Measurements from ENCODE around the gene PRR5. TPM values are rescaled to one million over a fixed set of nuclear protein-coding genes. Genes with fewer than 3 reads are reported as not detected.
"Not testable (repeated sequence)": the region's sequence is repeated elsewhere in the genome, so short reads cannot be mapped to it uniquely, and the experiment has no call there.

PRR5 gene
- 39.0 TPM for polyA plus RNA-seq (ENCODE audit: insufficient read length)

- DNase-seq, result peak; percentile 83
Observed at GRCh38 chr22:44701824-44702478, at the start of gene PRR5. TSS of gene PRR5 (plus strand) at chr22:44702204. CDS start at chr22:44702475, 271 bp downstream.

- DNase-seq, result not testable (repeated sequence)
Observed at GRCh38 chr22:44652866-44653265, 49.1 kb upstream of the PRR5 start.

GRCh38 chr22:44658311-44658953 lies 43.6 kb upstream of the PRR5 start:
- DNase-seq, result peak; percentile 67

GRCh38 chr22:44659140-44659539 lies 42.9 kb upstream of the PRR5 start:
- DNase-seq, result no peak

GRCh38 chr22:44660051-44660830 lies 41.8 kb upstream of the PRR5 start:
- DNase-seq, result no peak

- DNase-seq, result no peak
Observed at GRCh38 chr22:44661070-44661469, 40.9 kb upstream of the PRR5 start.

GRCh38 chr22:44661659-44662569 lies 40.1 kb upstream of the PRR5 start:
- DNase-seq, result no peak

GRCh38 chr22:44663256-44663999 lies 38.6 kb upstream of the PRR5 start:
- DNase-seq, result no peak

GRCh38 chr22:44664149-44664548 lies 37.9 kb upstream of the PRR5 start:
- DNase-seq, result no peak

- DNase-seq, result no peak
Observed at GRCh38 chr22:44665115-44665514, 36.9 kb upstream of the PRR5 start.

- DNase-seq, result no peak
Observed at GRCh38 chr22:44666207-44666585, 35.8 kb upstream of the PRR5 start.

- DNase-seq, result no peak
Observed at GRCh38 chr22:44667276-44667675, 34.7 kb upstream of the PRR5 start.

- DNase-seq, result no peak
Observed at GRCh38 chr22:44667829-44668189, 34.2 kb upstream of the PRR5 start.

- DNase-seq, result peak; percentile 51
Observed at GRCh38 chr22:44668190-44668885, 33.7 kb upstream of the PRR5 start.

GRCh38 chr22:44668886-44669521 lies 33.0 kb upstream of the PRR5 start:
- DNase-seq, result no peak

GRCh38 chr22:44669561-44669976 lies 32.4 kb upstream of the PRR5 start:
- DNase-seq, result no peak

GRCh38 chr22:44670220-44670988 lies 31.6 kb upstream of the PRR5 start:
- no peak for DNase-seq

- DNase-seq, result no peak
Observed at GRCh38 chr22:44671742-44672141, 30.3 kb upstream of the PRR5 start.

- DNase-seq, result no peak
Observed at GRCh38 chr22:44672632-44673031, 29.4 kb upstream of the PRR5 start.

GRCh38 chr22:44673406-44673805 lies 28.6 kb upstream of the PRR5 start:
- no peak for DNase-seq

All from hindlimb muscle (tissue), 1 donor.